Tibial nerve (tissue), 4 donors: ENCODE results near the gene ST6GALNAC3. TPM values are rescaled to one million over a fixed set of nuclear protein-coding genes. Genes with fewer than 3 reads are reported as not detected.
"Not testable (repeated sequence)": the region's sequence is repeated elsewhere in the genome, so short reads cannot be mapped to it uniquely, and the experiment has no call there.

Source experiments
- DNase-seq, 2 donors: peaks; one replicate each; pipeline ENCODE4 v3.0.0-alpha.2; 2019; ENCODE audit warnings: low spot score in 2 of 2
- H3K27ac ChIP-seq, 4 donors: fragments of 200-600 bp; sonication (generic) in 3 of 4; one replicate each; pipeline ENCODE4 v1.5.1; 2017 to 2019; ENCODE audit warnings: mild to moderate bottlenecking in 1 of 4
- H3K27me3 ChIP-seq, 2 donors: fragments of 200-600 bp; sonication (generic) in 1 of 2; one replicate each; pipeline versions ENCODE4 v1.5.1 to v1.6.0; 2017 to 2019
- H3K36me3 ChIP-seq, 3 donors: fragments of 200-600 bp; sonication (generic); one replicate each; pipeline ENCODE4 v1.5.1; 2018 to 2019
- H3K4me1 ChIP-seq, 4 donors: fragments of 200-600 bp; sonication (generic) in 3 of 4; one replicate each; pipeline ENCODE4 v1.5.1; 2017 to 2019
- H3K4me3 ChIP-seq, 4 donors: fragments of 200-600 bp; sonication (generic) in 3 of 4; one replicate each; pipeline ENCODE4 v1.5.1; 2017 to 2019; ENCODE audit warnings: mild to moderate bottlenecking in 1 of 4, moderate library complexity in 1 of 4
- H3K9me3 ChIP-seq, 4 donors: fragments of 200-600 bp; sonication (generic) in 3 of 4; one replicate each; pipeline ENCODE4 v1.5.1; 2017 to 2019
- EP300 ChIP-seq, 2 donors: sonication (generic); formaldehyde crosslinking; IDR thresholded peaks; one replicate each; pipeline ENCODE4 v1.6.1; 2017; ENCODE audit warnings: antibody characterized with exemption in 2 of 2, mild to moderate bottlenecking in 1 of 2
- POLR2A ChIP-seq, 2 donors: fragments of 450-650 bp; IDR thresholded peaks; one replicate each; pipeline ENCODE4 v1.6.1; 2017; ENCODE audit warnings: antibody characterized with exemption in 2 of 2, mild to moderate bottlenecking in 2 of 2, moderate library complexity in 2 of 2
- WGBS, 2 donors: methylation state at CpG; one replicate each; pipeline ENCODE4 v1.1.5; 2018; 5-methylcytosine and 5-hydroxymethylcytosine counted together
- total RNA-seq, 4 donors: library from RNA; depleted of rRNA; stranded (reverse); fragments of >200 nt; gene quantifications; one replicate each; pipeline ENCODE4 v1.1.0, GENCODE V29; 2016
- TF ChIP-seq, protein P1 (sequence below), 5 experiments: fragments of 200-600 bp in 3 of 5; fragments of 450-650 bp in 2 of 5; sonication (generic) in 3 of 5; IDR thresholded peaks; one replicate each; pipeline ENCODE4 v1.5.1; 2016 to 2019; ENCODE audit warnings: antibody characterized with exemption in 5 of 5, mild to moderate bottlenecking in 3 of 5, moderate library complexity in 2 of 5

ST6GALNAC3 gene
- total RNA-seq, 4 donors from 2014 or later = 2.7 to 6.6 (median 4.9) TPM

DNA sequence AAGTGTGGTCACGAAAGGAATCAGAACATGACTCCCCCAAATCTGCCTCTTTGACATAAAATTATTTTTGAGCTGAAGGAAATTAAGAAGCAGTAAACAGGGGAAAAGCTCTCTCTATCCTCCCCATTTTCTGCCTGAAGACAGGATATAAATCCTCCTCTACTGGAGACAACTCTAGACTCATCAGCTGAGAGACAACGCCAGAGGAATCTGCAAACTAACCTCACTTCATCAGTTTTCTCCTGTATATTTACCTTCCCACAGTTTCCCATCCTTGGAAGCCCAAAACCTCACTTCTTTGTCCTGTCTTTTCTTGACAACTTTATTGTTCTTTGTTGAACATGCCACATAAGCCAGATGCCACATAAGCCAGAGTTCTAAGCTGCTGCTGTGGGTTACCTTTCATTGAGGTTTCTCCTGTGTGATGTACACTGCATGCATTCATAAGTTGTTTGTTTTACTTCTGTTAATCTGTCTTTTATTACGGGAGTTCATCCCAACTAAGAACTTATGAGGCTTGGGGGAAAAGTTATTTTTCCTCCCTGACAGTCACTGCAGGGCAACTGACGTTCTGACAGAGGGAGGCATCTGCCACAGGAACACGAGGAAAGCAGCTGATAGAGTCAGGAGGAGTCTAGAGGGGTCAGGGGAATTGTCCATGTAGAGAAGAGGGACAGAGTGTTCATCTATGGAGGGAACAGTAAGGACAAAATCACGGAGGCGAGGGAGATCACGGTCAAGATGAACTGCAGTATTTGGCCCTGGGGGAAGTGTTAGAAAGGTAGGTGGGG, 19.2 kb downstream of the ST6GALNAC3 start:
- H3K36me3 ChIP-seq = no peaks in the 10 kb centered on the region
- no peaks in the 10 kb centered on the region for H3K4me1 ChIP-seq
- H3K4me3 ChIP-seq = no peak overlapping the region
- 82 to 84% methylated on average over 8 of the region's 8 CpGs for WGBS, 2 donors
- no peaks in the 10 kb centered on the region for H3K27me3 ChIP-seq
- no peak for TF ChIP-seq EP300 (IDR thresholded peaks at IDR 0.05)
- TF ChIP-seq, protein P1, sequence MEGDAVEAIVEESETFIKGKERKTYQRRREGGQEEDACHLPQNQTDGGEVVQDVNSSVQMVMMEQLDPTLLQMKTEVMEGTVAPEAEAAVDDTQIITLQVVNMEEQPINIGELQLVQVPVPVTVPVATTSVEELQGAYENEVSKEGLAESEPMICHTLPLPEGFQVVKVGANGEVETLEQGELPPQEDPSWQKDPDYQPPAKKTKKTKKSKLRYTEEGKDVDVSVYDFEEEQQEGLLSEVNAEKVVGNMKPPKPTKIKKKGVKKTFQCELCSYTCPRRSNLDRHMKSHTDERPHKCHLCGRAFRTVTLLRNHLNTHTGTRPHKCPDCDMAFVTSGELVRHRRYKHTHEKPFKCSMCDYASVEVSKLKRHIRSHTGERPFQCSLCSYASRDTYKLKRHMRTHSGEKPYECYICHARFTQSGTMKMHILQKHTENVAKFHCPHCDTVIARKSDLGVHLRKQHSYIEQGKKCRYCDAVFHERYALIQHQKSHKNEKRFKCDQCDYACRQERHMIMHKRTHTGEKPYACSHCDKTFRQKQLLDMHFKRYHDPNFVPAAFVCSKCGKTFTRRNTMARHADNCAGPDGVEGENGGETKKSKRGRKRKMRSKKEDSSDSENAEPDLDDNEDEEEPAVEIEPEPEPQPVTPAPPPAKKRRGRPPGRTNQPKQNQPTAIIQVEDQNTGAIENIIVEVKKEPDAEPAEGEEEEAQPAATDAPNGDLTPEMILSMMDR (IDR thresholded peaks at IDR 0.05) = no peak
- no peak overlapping the region for H3K27ac ChIP-seq
- DNase-seq = no peak
- no peaks in the 10 kb centered on the region for H3K9me3 ChIP-seq

DNA sequence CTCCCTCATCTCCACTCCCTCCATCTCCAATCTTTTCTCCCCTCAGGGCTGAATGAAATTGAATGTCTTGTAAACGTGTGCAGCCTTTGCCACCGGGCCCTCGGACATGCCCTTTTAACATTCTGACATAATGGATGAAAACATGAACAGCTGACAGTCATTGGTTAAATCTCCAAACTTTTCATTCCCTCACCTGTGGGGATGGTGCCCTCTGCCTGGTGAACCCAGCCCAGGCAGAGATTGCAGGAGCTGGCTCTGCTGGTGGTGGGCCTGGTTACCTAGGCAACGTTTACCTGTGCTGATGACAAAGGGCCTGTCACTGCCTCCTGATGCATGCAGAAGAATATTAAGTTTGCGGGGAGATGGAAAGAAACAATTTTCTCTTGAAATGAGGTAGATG, 21.3 kb downstream of the ST6GALNAC3 start:
- TF ChIP-seq, protein P1 (IDR thresholded peaks at IDR 0.05) = no peak
- TF ChIP-seq EP300 (IDR thresholded peaks at IDR 0.05) (no peak), POLR2A (IDR thresholded peaks at IDR 0.05) (no peak)
- H3K9me3 ChIP-seq = no peaks in the 10 kb centered on the region
- no peaks in the 10 kb centered on the region for H3K4me1 ChIP-seq
- H3K36me3 ChIP-seq = no peaks in the 10 kb centered on the region
- no peak for DNase-seq
- H3K4me3 ChIP-seq = no peak overlapping the region
- H3K27me3 ChIP-seq = no peaks in the 10 kb centered on the region
- H3K27ac ChIP-seq = no peak overlapping the region
- WGBS, 2 donors = 48 to 56% methylated on average over 5 of the region's 5 CpGs

DNA sequence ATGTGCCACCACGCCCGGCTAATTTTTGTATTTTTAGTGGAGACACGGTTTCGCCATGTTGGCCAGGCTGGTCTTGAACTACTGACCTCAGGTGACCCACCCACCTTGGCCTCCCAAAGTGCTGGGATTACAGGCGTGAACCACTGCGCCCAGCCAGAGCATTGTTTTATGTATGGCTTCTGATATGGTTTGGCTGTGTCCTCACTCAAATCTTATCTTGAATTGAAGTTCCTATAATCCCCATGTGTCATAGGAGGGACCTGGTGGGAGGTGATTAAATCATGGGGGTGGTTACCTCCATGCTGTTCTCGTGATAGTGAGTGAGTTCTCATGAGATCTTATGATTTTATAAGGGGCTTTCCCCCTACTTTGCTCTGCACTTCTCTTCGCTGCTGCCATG, 22.5 kb downstream of the ST6GALNAC3 start:
- DNase-seq, H3K36me3 ChIP-seq, H3K4me3 ChIP-seq, H3K27ac ChIP-seq, H3K4me1 ChIP-seq, H3K9me3 ChIP-seq, H3K27me3 ChIP-seq: not testable (repeated sequence)
- WGBS, 2 donors = 88 to 94% methylated on average over 8 of the region's 8 CpGs

DNA sequence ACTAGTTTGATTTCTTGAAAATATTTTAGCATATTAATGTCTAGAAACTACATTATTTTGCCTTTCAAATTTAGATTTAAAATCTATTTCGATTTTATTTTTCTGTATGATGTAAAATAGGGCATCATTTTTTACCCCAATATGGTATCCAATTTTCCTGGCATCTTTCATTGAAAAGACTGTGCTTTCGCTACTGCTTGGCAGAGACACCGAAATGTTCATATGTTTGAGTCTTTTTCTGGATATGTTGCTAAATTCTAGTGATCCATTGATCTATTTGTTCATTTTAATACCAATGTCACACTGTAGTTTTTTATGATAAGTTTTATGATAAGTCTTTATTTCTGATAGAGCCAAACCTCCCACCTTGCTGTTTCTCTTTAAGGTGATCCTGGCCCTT, 24.3 kb downstream of the ST6GALNAC3 start:
- no peak for DNase-seq
- Histone ChIP-seq H3K27me3 (no peaks in the 10 kb centered on the region), H3K4me1 (no peaks in the 10 kb centered on the region), H3K27ac (no peak overlapping the region), H3K36me3 (no peaks in the 10 kb centered on the region), H3K4me3 (no peak overlapping the region), H3K9me3 (no peaks in the 10 kb centered on the region)
- 96% methylated on average over 3 of the region's 3 CpGs for WGBS, 2 donors
- TF ChIP-seq, protein P1 (IDR thresholded peaks at IDR 0.05) = no peak

DNA sequence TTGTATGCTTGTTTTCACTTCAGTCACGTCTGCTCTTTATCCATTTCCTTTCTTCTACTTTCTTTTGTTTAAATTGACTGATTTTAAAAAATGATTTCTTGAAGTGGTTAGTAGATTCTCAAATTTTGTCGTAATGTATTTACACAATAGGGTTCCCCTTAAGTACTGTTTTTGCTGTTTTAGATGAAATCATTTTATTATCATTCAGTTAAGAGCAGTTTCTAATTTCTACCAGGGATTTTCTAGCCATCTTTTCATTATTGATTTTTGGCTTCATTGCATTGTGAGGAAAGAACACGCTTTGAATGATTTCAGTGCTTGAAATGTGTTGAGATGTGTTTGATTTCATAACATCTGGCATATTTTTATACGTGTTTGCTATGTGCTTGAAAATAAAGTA, 27.0 kb downstream of the ST6GALNAC3 start:
- no peak for DNase-seq
- Histone ChIP-seq H3K4me3 (no peak overlapping the region), H3K4me1 (no peaks in the 10 kb centered on the region), H3K27me3 (no peaks in the 10 kb centered on the region), H3K27ac (no peak overlapping the region), H3K9me3 (no peaks in the 10 kb centered on the region), H3K36me3 (no peaks in the 10 kb centered on the region)
- 76 to 81% methylated on average over 4 of the region's 4 CpGs for WGBS, 2 donors
- TF ChIP-seq POLR2A (IDR thresholded peaks at IDR 0.05) = no peak
- TF ChIP-seq, protein P1 (IDR thresholded peaks at IDR 0.05) = no peak
- no peak for TF ChIP-seq EP300 (IDR thresholded peaks at IDR 0.05)

DNA sequence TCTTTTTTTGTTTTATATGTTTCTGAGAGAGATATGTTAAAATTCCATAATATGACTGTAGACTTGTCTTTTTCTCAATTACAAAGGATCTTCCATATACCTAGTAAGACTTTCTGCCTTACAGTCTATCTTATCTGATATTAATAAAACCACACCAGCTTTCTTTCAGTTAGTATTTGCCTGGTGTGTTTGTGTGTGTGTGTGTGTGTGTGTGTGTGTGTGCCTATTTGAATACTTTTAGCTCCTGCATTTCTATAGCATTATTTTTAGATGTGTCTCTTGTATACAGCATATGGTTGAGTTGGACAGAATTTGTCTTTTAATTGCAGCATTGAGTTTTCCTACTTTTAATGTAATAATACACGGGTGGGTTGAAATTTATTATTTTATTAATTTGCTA, 27.5 kb downstream of the ST6GALNAC3 start:
- 88 to 97% methylated on average over 1 of the region's 1 CpG for WGBS, 2 donors
- Histone ChIP-seq H3K4me1 (no peaks in the 10 kb centered on the region), H3K4me3 (no peak overlapping the region), H3K9me3 (no peaks in the 10 kb centered on the region), H3K36me3 (no peaks in the 10 kb centered on the region), H3K27me3 (no peaks in the 10 kb centered on the region), H3K27ac (no peak overlapping the region)
- DNase-seq = no peak
- no peak for TF ChIP-seq POLR2A (IDR thresholded peaks at IDR 0.05)
- TF ChIP-seq, protein P1 (IDR thresholded peaks at IDR 0.05) = no peak
- no peak for TF ChIP-seq EP300 (IDR thresholded peaks at IDR 0.05)
